NT2/D1 (cell line): ENCODE measurements around the gene ZC3H13.

Source experiments
- DNase-seq: peaks from one replicate; pipeline ENCODE4 v3.0.0-alpha.2; 2011; ENCODE audit warnings: low read depth, low spot score
- H3K27me3 ChIP-seq: 2 replicates; pipeline ENCODE4 v1.6.0; 2011; ENCODE audit warnings: mild to moderate bottlenecking; ENCODE audit not compliant: insufficient read length, insufficient read depth
- H3K36me3 ChIP-seq: 2 replicates; pipeline ENCODE4 v1.6.1; 2011; ENCODE audit warnings: mild to moderate bottlenecking, low read length, mixed read lengths; ENCODE audit not compliant: insufficient read depth, insufficient read length
- H3K4me1 ChIP-seq: 2 replicates; pipeline ENCODE4 v1.5.1; 2011; ENCODE audit not compliant: insufficient read depth, insufficient read length
- H3K4me3 ChIP-seq: 2 replicates; pipeline ENCODE4 v1.5.1; 2011; ENCODE audit warnings: low read depth; ENCODE audit not compliant: insufficient read length
- H3K9ac ChIP-seq: 2 replicates; pipeline ENCODE4 v1.6.0; 2011; ENCODE audit warnings: low read depth; ENCODE audit not compliant: insufficient read length
- H3K9me3 ChIP-seq: 2 replicates; pipeline ENCODE4 v1.5.1; 2011; ENCODE audit warnings: mild to moderate bottlenecking, low read length; ENCODE audit not compliant: insufficient read depth
- SUZ12 ChIP-seq: IDR thresholded peaks from 2 replicates; pipeline ENCODE4 v1.6.1; 2011; ENCODE audit not compliant: insufficient read length, insufficient read depth; ENCODE audit errors: extremely low read depth
- YY1 ChIP-seq: IDR thresholded peaks from 2 replicates; pipeline ENCODE4 v1.6.1; 2011; ENCODE audit not compliant: insufficient read length, insufficient read depth
- ZNF274 ChIP-seq: IDR thresholded peaks from 2 replicates; pipeline ENCODE4 v1.6.1; 2011; ENCODE audit warnings: mild to moderate bottlenecking, low read depth, low read length

ZC3H13 gene

GRCh38 chr13:45940061-45940460 is 112.5 kb downstream of the ZC3H13 start:
- Histone ChIP-seq H3K9ac (no peak overlapping the region), H3K4me1 (no peaks in the 10 kb centered on the region), H3K27me3 (no peaks in the 10 kb centered on the region), H3K4me3 (no peak overlapping the region), H3K36me3 (no peaks in the 10 kb centered on the region), H3K9me3 (no peaks in the 10 kb centered on the region)
- DNase-seq = no peak
- TF ChIP-seq YY1 (no peak), SUZ12 (no peak), ZNF274 (no peak)

DNA sequence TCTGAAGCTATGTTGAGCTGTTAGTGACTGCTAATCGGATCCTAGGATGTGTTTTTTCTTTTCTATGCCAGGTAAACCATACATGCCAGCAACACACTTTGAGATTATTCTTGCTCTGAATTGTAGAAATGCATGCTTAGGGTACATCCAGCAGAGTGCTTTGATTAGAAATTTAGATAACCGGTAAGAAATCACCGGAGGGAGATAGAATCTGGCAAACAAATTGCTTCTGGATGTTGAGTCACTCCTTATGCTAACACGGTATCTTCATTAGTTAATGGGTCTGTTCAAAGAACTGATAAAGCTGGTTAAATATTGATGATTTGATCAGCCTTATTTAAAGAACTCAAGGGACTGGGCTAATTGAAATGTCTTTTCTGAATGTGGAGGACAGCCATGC is 115.9 kb downstream of the ZC3H13 start:
- H3K9me3 ChIP-seq = no peaks in the 10 kb centered on the region
- DNase-seq = no peak
- no peaks in the 10 kb centered on the region for H3K36me3 ChIP-seq
- TF ChIP-seq YY1 (no peak), SUZ12 (no peak), ZNF274 (no peak)
- H3K4me1 ChIP-seq = no peaks in the 10 kb centered on the region
- no peak overlapping the region for H3K4me3 ChIP-seq
- no peaks in the 10 kb centered on the region for H3K27me3 ChIP-seq
- no peak overlapping the region for H3K9ac ChIP-seq

- H3K4me3 ChIP-seq = no peak overlapping the region
- H3K4me1 ChIP-seq = no peaks in the 10 kb centered on the region
- no peaks in the 10 kb centered on the region for H3K9me3 ChIP-seq
- H3K27me3 ChIP-seq = no peaks in the 10 kb centered on the region
- TF ChIP-seq SUZ12 = no peak
- no peak for TF ChIP-seq ZNF274
- TF ChIP-seq YY1 = no peak
- H3K9ac ChIP-seq = no peak overlapping the region
- DNase-seq = no peak
- H3K36me3 ChIP-seq = no peaks in the 10 kb centered on the region
Observed at GRCh38 chr13:45934283-45934682, 118.3 kb downstream of the ZC3H13 start.

DNA sequence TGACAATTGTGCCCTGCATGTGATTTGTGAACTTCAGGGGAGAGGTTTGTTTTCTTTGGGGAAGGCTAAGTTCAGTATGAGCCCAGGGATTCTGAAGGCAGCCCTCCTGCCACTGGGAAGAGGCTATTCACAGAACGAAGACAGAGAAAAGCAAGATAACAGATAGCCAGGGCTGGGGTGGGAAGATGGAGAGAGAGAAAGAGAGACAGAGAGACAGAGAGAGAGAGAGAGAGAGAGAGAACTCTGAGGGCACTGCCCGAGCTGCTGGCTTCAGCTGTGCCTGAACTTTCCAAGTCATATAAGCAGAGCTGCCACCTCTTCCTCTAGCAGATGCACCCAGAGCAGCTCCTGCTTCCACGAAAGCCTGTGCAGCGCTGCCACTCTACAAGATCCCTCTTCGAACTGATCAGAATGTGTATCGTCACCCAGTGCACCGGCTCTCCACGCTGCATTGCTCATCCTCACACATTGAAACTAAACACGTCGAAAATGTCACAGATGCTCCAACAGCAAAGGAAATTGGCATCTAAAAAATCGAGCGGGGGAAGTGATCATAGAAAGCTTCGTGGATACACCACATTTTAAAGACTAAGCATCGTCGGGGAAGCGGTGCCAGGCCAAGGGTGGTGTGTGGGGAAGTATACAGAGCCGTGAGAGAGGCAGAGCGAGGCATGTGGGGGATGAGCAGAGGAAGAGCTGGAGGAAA is 119.2 kb downstream of the ZC3H13 start:
- Histone ChIP-seq H3K4me1 (no peaks in the 10 kb centered on the region), H3K9me3 (no peaks in the 10 kb centered on the region), H3K36me3 (no peaks in the 10 kb centered on the region), H3K4me3 (no peak overlapping the region), H3K9ac (no peak overlapping the region), H3K27me3 (no peaks in the 10 kb centered on the region)
- TF ChIP-seq ZNF274 (no peak), YY1 (no peak), SUZ12 (no peak)
- no peak for DNase-seq

DNA sequence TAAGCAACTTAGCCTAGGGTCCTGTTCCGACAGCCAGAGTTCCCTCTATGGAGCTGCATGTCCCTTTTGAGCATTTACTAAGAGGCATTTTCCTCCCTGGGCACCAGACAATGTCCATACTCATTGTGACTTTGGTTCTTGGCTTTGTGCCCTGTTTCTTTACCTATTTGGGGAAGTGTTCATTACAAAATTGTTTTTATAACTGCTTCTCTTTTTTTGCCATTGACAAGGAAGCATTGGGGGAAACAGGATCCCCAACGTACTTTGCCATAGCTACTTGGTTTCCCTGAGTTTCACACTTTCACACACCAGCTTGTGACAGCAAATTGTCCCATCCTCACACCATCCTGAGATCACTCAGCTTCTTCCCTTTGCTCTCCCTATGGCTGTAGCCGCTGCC is 119.9 kb downstream of the ZC3H13 start:
- H3K9me3 ChIP-seq = no peaks in the 10 kb centered on the region
- DNase-seq = no peak
- no peaks in the 10 kb centered on the region for H3K36me3 ChIP-seq
- H3K4me1 ChIP-seq = no peaks in the 10 kb centered on the region
- TF ChIP-seq ZNF274 = no peak
- TF ChIP-seq SUZ12 = no peak
- no peak for TF ChIP-seq YY1
- no peaks in the 10 kb centered on the region for H3K27me3 ChIP-seq
- H3K9ac ChIP-seq = no peak overlapping the region
- H3K4me3 ChIP-seq = no peak overlapping the region

DNA sequence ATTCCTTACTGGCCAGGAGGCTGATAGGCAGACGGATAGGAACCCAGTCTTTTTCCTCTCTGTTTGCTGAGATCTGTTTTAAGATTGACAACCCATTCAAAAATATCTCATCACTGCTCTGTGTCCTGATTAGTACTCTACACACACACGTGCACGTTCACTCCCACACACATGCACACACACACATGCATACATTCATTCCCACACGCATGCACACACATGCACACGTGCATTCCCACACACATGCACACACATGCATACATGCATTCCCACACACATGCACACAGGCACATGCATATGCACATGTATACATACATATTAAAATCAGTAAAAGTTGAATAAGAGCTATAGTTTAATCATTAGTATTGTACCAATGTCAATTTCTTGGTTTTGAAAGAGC is 120.4 kb downstream of the ZC3H13 start:
- no peak overlapping the region for H3K4me3 ChIP-seq
- H3K36me3 ChIP-seq = no peaks in the 10 kb centered on the region
- no peak for DNase-seq
- no peak overlapping the region for H3K9ac ChIP-seq
- H3K27me3 ChIP-seq = no peaks in the 10 kb centered on the region
- no peaks in the 10 kb centered on the region for H3K9me3 ChIP-seq
- H3K4me1 ChIP-seq = no peaks in the 10 kb centered on the region
- TF ChIP-seq ZNF274 (no peak), SUZ12 (no peak), YY1 (no peak)

GRCh38 chr13:45931211-45931610 is 121.3 kb downstream of the ZC3H13 start:
- H3K9me3 ChIP-seq = no peaks in the 10 kb centered on the region
- TF ChIP-seq YY1 = no peak
- no peak for TF ChIP-seq ZNF274
- TF ChIP-seq SUZ12 = no peak
- no peak overlapping the region for H3K9ac ChIP-seq
- no peaks in the 10 kb centered on the region for H3K27me3 ChIP-seq
- no peaks in the 10 kb centered on the region for H3K4me1 ChIP-seq
- H3K4me3 ChIP-seq = no peak overlapping the region
- no peak for DNase-seq
- no peaks in the 10 kb centered on the region for H3K36me3 ChIP-seq

GRCh38 chr13:45930177-45930576 is 122.4 kb downstream of the ZC3H13 start:
- no peak for DNase-seq
- Histone ChIP-seq H3K4me1 (no peaks in the 10 kb centered on the region), H3K4me3 (no peak overlapping the region), H3K27me3 (no peaks in the 10 kb centered on the region), H3K9me3 (no peaks in the 10 kb centered on the region), H3K9ac (no peak overlapping the region), H3K36me3 (no peaks in the 10 kb centered on the region)
- no peak for TF ChIP-seq ZNF274
- no peak for TF ChIP-seq SUZ12
- no peak for TF ChIP-seq YY1
